Fibroblast of upper back skin (primary cell): ENCODE measurements around the gene MSTN.

Experiments
- DNase-seq: peaks from one replicate; pipeline ENCODE4 v3.0.0-alpha.2; 2013

The MSTN gene

GRCh38 chr2:190062601-190063000 lies at the start of gene MSTN:
Gene MSTN, minus strand, starts transcription at chr2:190062729. Its CDS starts 133 bp downstream, at chr2:190062596.
- DNase-seq: no peak

GRCh38 chr2:190111166-190111565 lies 48.6 kb upstream of the MSTN start:
- no peak for DNase-seq

- DNase-seq: no peak
Measured at GRCh38 chr2:190110699-190111098, 48.2 kb upstream of the MSTN start.

- peak; percentile 67 for DNase-seq
Measured at GRCh38 chr2:190110131-190110530, 47.6 kb upstream of the MSTN start.

- DNase-seq: no peak
Measured at GRCh38 chr2:190107409-190107808, 44.9 kb upstream of the MSTN start.

- DNase-seq: no peak
Measured at GRCh38 chr2:190106783-190107182, 44.3 kb upstream of the MSTN start.

- no peak for DNase-seq
Measured at GRCh38 chr2:190105554-190105953, 43.0 kb upstream of the MSTN start.

- no peak for DNase-seq
Measured at GRCh38 chr2:190103144-190103543, 40.6 kb upstream of the MSTN start.

- no peak for DNase-seq
Measured at GRCh38 chr2:190099890-190100697, 37.6 kb upstream of the MSTN start.

- DNase-seq: no peak
Measured at GRCh38 chr2:190098851-190099250, 36.3 kb upstream of the MSTN start.

GRCh38 chr2:190097115-190097514 lies 34.6 kb upstream of the MSTN start:
- no peak for DNase-seq

GRCh38 chr2:190094316-190094871 lies 31.9 kb upstream of the MSTN start:
- no peak for DNase-seq

- DNase-seq: peak; percentile 11
Measured at GRCh38 chr2:190093793-190094192, 31.3 kb upstream of the MSTN start.

GRCh38 chr2:190090148-190090547 lies 27.6 kb upstream of the MSTN start:
- no peak for DNase-seq

- DNase-seq: peak; percentile 69
Measured at GRCh38 chr2:190088917-190089316, 26.4 kb upstream of the MSTN start.

GRCh38 chr2:190084704-190085103 lies 22.2 kb upstream of the MSTN start:
- no peak for DNase-seq

GRCh38 chr2:190082118-190082517 lies 19.6 kb upstream of the MSTN start:
- no peak for DNase-seq

- DNase-seq: no peak
Measured at GRCh38 chr2:190080527-190081049, 18.1 kb upstream of the MSTN start.

GRCh38 chr2:190079160-190079559 lies 16.6 kb upstream of the MSTN start:
- no peak for DNase-seq

GRCh38 chr2:190075623-190076022 lies 13.1 kb upstream of the MSTN start:
- DNase-seq: no peak

- DNase-seq: peak; percentile 75
Measured at GRCh38 chr2:190069936-190070696, 7.6 kb upstream of the MSTN start.

- no peak for DNase-seq
Measured at GRCh38 chr2:190068764-190069163, 6.2 kb upstream of the MSTN start.

GRCh38 chr2:190065839-190066238 lies 3.3 kb upstream of the MSTN start:
- DNase-seq: no peak

GRCh38 chr2:190063624-190064023 lies 1.1 kb upstream of the MSTN start:
- DNase-seq: no peak
